HG03175 (cell line): ENCODE data around the gene KCNMA1.
"Not testable (repeated sequence)": the region's sequence is repeated elsewhere in the genome, so short reads cannot be mapped to it uniquely, and the experiment has no call there.

Experiments used
- ATAC-seq: cut with Tn5 transposase; IDR thresholded peaks from one replicate; pipeline ENCODE4 v1.9.1; 2021; ENCODE audit warnings: mild to moderate bottlenecking, moderate library complexity; ENCODE audit not compliant: unreplicated experiment

KCNMA1 gene

DNA sequence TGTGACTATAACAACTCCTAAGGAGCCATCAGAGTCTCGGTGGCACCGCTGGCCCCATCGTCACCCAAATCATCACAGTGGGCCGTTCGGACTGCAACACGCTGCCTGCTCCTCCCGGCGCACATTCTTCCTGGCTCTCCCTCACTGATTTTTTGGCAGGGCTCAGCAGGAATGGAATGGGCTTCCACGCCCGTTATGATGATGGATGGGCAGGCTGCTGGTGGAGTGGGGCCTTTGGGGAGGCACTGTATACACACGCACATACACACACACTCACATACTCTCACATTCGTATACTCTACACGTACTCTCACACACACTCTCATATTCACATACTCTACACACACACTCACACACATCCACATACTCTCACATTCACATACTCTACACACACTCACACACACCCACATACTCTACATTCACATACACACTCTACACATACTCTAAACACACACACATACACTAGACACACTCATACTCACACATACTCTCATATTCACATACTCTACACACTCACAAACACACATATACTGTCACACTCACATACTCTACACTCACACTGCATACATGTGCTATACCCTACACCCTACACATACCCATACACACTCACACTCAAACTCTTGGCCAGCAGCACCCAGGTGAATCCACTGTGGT is 99.8 kb downstream of the KCNMA1 start:
- no peak for ATAC-seq

DNA sequence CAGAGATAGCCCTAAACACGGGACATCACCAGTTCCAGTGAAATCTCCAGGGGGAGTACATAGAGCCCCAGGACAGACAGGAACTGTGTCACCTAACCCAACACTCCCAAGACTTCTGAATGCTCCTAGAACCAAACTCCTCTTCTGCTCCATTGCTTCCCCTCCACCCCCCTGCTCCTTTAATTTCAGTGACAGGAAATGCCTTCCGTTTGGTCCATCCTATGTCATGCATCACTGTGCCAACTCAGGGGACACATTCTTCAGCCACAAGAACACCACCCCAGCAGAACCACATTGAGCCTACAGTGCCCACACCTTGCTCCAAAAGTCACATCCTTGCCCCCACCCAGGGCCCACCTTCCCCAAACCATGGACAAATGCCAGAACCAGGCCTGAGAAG is 100.5 kb downstream of the KCNMA1 start:
- ATAC-seq: no peak

DNA sequence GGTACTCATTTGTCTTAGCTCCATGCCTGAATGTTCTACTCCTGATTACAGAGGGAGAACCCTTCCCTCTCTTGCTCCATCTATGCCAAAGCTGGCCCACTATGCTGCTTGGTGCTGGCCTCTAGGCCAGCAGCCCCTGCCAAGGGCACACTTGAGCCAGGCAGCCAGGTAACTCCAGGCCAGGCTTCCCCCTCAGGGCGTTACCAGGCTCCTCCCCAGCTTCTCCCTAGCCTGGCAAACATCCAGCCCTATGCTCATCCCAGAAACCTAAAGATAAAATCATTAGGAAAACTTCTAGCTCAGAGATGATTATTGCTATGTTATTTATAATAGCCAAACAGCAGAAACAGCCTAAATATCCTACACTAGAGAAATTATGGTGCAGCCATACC is 103.7 kb downstream of the KCNMA1 start:
- ATAC-seq: no peak

DNA sequence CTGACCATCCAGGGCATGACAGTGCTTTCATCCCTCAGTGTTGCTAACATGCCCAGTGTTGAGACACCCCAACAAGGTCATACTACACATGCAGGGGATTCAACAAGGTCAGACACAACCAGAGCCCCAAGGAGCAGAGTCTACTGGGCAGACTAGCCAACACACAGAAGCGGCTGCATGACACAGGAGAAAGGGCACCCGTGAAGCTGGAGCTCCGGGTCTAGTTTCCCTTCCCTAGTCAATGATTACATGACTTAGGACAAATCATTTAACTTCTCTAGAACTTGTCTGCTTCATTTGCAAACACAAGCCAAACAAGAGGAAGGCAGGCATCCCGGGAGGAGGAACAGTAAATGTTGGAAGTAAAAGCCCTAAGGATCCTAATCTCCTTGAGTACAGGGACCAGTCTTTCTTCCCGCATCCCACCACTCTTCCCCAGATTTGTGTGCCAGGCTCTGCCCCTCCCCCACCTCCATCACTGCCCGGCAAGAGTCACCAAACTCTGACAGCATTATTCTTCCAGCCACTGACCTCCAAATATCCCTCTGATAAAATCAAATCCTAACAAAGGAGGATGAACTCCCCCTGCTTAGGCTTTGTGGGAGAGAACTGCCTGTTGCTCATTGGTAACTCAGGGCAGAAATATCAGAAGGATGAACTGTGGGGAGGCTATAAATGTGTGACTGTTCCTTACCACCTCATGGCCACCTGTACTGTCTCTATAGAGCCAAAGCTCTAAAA is 104.3 kb downstream of the KCNMA1 start:
- ATAC-seq: no peak

DNA sequence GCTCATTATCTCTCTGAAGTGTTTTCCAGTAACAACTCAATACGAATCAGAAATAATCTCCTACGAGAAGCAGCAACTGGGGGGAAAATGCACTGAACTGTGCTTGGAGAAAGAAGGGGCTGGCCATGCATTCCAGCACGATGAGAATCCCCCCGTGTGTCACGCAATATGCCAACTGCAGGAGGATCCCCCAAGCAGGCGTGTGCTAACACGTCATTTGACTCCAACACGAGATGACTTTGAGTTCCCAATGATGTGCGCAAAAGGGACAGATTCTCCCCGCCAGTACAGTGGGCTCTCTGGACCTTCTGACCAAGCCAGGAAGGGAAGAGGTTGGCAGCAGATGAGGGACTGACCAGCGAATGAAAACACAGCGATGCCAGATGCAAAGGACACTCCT is 105.5 kb downstream of the KCNMA1 start:
- no peak for ATAC-seq

DNA sequence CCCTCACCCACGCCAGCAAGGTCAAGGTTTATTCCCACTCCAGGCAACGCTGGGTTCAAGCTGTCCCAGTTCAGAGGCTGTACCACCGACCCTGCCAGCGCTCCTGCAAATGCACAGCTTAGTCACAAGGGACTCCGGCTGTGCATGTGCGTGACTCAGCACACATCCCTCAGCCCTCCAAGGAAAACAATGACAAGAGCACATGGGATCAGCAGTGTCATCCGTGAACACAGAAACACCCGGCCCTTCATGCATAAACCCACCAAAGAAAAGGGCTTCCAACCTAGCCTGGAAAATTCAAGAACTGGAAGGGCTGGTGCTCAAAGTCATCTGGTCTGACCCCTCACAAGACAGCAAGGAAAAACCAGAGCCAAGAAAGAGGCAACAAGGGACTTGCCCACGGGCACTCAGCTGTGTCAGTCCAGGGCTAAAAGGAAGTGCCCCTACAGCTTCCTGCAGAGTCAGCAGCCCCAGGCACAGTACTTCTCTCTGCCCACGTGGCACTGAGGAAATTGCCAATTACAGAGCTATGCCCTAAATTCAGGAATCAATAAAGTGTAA is 106.1 kb downstream of the KCNMA1 start:
- no peak for ATAC-seq

DNA sequence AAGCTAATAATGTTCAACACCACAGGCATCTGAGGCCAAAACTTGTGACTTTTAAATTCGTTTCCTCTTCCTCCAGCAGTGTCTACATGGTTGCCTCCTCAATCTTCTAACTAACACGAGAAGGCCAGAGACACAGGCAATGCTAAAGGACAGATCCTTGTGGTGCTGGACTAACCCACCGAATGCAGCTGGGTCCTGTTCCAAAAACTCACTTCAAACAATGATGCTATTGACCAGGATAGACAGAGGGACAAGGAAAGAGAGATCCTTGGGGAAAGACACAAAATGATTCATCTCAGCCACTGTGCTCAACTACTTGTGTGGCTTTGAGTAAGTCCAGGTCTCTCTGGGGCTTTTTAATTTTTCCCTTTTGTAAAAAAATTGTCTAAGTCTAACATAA is 107.6 kb downstream of the KCNMA1 start:
- ATAC-seq: no peak

DNA sequence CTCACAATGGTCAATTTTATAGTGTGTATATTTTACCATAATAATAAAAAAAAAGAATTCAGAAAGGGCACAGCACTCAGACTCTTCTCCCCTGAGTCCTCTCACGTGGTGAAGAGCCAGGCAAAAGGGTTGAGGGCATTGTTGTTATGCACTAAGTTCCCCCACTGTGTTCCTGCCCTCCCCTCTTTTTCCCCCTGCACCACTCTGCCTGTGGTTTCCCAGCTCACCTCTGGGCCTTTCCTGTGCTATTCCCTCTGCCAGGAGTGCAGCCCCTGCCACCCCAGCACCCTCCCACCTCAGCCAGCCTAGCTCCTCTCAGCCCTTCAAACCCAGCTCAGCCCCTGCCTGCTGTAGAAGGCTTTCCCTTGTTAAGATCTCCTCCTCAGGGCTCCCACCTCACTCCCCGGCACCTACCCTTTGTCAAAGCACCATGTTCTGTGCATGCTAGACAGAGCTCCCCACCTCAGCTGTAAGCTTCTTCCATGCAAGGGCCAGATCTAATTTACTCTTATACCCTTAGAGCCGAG is 108.5 kb downstream of the KCNMA1 start:
- no peak for ATAC-seq

DNA sequence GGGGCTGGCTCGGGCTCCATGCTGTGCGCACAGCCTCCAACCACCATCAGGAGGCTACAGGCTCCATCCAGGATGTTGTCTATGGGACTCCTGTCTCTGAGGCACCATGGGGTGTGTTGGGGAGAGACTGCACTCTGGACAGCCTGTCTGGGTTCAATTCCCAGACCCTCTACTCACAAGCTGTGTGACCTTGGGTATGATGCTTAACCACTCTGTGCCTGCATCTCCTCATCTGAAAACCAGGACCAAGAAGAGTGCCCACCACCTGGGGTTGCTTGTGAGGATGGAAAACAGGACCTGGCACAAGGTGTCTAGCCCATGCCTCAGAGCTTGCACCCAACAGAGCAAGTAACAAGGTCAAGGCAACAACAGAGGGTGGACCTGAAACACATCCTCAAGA is 109.8 kb downstream of the KCNMA1 start:
- ATAC-seq: no peak

DNA sequence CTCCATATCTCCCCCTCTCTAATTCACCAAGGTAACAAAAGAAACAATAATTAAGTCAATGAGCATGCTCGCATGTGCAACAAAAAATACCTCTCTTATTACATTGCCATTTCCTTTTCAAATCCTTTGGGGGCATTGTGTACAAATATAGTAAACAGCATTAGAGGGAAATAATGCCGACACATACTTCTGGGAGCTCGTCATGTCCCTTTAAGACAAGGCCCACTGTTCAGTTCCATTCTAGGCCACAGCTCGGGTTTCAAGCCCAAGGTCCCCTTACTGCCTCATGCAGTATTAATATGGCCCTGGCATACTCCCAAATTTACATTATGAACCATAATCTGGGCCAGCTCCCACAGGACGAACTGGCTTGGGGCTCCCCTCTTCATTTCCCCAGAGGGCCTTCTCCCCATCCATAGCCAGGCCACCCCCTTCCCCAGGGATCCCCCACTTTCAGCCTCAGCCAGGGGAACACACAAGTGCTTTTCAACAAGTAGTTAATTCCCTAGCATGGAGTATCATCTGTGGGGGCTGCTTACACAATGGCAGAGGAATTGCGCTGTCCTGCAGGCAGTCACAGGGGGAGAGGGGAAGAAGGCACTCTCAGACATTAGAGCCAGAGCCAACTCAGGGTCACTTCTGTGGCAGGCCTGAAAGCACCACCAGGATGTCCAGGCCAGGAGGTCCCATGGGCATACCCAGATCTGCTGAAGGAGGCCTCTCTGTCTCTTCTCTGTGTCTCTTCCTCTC is 110.6 kb downstream of the KCNMA1 start:
- no peak for ATAC-seq

DNA sequence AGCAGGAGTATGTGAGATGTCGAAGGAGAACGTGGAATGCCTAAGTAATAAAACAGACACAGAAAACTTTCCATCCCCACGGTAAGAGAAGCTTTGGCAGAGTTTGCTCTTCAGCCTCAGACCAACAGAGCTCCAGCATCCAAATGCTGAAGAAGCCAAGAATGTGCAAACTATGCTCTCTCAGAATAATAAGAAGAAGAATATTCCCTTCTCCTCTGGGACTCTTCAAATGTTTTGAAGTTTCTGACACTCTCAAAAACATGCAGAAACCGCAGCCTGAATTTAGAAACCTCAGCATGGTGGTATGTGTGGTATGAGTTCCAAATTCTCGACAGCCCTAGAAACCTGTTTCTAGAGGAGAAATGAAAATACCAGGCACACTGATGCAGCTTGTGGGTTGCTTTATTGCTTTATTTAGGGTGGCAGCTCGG is 113.3 kb downstream of the KCNMA1 start:
- no peak for ATAC-seq

DNA sequence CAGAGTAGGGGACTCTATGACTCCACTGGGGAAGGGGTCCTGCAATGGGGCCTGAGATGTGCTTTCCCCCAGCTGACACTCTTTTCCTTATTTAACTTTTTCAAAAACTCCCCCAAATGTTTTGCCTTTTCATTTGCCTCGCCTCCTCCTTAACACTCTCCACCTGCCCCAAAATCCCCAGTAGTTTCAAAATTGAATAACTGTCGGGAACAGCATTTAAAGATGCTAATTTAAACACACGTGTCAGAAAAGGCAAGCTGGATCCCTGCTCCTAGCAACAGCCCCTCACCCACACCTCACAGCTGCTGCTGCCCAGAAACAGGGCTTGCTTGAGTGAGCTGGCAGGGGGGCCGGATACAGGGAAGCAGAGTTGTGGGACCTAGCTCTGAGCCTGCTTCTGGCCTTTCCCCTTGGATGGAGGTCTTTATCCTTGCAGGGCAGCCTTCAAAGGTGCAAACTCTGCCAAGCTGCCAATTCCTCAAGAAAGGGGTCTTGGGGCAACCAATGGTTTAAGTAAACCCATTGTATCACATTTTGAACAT is 115.3 kb downstream of the KCNMA1 start:
- ATAC-seq: no peak

DNA sequence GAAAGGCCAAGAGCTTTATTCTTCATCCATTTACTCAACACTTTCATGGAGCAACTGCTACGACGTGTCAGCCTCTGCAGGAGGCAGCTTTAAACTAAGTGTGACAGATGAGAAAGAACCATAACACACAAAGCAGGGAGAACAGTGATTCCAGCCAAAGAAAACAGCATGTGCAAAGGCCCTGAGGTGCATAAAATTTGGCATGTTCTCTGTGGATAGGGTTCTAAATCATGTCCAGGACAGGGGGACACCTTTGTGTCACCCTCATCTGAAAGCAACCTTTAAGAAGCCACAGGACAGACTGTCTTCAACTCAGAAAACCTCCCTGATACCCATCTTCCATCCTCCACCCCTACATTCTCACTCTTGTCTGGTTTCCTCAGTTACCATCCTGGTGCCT is 116.6 kb downstream of the KCNMA1 start:
- no peak for ATAC-seq

DNA sequence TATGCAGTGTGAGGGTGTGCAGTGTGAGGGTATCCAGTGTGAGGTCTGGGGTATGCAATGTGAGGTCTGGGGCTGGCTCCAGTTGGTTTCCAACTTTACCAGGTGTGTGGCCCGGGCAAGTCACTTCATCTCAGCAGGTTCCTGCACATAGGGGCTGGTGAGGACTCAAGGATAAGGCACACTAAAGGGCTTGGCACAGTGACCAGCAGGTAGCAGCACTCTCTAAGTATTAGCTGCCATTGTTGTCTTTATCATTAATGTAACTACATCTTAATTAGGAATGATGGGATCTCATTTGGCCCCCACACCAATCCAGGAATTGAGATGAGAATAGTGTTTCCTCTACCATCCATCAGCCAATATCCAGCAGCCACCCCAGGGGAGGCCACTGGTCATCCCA is 117.3 kb downstream of the KCNMA1 start:
- no peak for ATAC-seq

DNA sequence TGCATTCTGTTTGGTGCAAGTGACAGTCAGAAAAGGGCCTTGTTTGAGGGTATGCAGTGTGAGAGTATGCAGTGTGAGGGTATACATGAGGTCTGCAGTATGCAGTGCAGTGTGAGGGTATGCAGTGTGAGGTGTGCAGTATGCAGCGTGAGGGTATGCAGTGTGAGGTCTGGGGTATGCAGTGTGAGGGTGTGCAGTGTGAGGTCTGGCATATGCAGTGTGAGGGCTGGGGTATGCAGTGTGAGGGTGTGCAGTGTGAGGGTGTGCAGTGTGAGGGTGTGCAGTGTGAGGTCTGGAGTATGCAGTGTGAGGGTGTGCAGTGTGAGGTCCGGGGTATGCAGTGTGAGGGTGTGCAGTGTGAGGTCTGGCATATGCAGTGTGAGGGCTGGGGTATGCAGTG is 117.8 kb downstream of the KCNMA1 start:
- ATAC-seq: not testable (repeated sequence)

DNA sequence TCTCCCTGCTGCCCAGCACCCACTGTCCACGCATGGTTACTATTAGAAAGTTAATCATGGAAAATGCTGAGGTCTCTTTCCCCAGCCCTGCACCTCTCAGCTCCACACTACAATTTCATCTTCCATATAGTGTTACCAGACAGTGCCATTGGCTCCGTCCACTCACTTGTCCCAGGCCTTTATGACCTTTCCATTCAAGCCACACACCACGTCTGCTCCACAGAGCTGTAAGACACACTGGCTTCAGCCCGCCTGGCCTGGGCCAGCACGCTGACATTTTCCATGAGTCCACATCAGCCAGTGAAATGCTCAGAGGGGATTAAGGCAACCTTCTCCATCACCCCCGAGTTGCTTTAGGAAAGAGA is 118.7 kb downstream of the KCNMA1 start:
- no peak for ATAC-seq

DNA sequence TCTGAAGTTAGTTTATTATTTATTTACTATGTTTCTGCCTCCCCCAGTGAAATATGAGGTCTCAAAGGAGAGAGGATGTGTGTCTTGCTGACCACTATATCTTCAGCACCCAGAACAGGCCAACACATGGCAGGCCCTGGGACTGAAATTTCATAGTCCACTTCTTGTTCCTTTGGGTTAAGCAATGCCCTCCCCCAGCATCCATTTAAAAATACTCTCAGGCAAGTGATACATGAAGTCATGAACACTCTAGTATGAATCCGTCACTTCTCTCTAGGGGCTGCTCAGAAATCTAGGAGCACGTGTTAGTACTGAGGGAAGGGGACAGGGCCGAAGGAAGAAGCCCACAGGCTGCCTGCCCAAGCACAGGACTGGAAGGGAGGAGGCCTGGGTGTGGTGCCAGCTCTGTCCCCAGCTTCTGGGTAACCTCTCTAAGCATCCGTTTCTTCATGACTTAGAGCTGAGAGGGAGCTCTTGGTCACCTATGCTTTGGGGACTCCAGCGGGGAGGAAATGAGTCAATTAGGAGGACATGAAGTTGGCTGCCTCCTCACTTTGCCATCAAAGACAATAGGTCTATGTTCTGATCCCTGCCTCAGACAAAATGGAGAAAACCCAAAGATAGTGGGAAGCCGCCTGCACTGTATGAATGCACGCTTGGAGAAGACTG is 119.2 kb downstream of the KCNMA1 start:
- ATAC-seq: no peak

DNA sequence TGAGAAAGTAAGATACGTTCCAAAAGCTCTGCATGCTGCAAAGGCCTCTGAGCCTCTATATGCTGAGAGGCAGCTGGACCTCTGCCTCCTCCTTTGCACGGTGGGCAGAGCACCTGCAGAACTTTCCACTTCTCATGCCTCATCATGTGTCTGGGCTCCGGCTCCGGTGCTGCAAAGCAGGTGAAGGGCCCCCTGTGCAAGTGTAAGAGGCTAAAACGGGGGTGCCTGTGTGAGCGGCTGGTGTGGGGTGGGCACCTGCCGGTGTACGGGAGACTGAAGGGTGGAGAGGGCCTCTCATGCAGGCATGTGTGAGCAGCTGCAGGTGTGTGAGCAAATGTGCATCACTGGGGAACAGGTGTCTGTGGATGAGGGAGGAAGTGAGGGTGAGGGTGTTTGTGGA is 121.0 kb downstream of the KCNMA1 start:
- ATAC-seq: no peak

DNA sequence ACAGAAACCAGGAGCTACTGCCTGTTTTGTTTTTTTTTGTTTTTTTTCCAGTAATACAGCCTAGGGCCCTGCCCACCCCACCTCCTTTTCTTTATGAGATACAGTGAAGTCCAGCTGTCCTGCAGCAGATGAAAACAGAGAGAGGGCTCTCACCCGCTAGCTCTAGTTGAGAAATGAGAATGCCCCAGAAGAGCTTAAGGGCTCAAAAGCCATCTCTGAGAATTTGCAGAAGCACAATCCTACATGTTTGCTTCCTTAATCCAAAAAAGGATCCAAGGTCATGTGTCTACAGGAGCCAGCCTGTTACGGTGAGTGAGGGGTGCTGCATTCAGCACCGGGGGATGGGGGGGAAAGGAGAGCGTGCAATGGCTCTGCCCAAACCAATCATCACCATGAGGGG is 122.7 kb downstream of the KCNMA1 start:
- ATAC-seq: no peak

DNA sequence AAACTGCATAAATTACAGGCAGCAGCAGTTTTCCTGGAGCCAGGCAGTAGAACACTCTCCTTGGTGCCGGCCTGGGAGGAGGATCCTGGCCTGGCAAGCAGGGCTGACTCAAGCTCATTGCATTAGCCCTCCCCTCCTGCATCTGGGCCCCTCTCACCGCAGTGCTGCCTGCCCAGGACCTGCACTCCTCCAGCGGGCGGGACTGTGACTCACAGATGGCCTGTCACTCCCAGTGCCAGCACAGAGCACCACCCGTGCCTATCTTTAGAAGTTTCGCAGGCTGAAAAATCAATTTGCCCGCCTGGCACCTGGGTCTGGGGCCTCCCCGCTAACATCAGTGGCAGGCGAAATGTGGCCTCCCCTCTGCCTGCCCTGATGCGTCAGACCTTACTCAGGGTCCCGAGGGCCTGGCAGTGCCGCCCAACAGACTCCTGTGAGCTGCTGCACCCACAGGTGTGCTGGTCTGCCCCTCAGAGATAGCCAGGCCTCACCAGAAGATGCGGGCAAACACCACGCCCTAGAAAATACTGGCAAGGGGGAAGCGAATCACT is 123.8 kb downstream of the KCNMA1 start:
- ATAC-seq: no peak
